ENCODE results near the gene PIEZO1. TPM values are rescaled to one million over a fixed set of nuclear protein-coding genes. Genes with fewer than 3 reads are reported as not detected.

The PIEZO1 gene
- total and polyA plus RNA-seq, 9 of the 15 experiments (the other 6 are each of a cell fraction or from before 2014, with no cell fraction given) = 3.6 to 432 (median 131) TPM

DNA sequence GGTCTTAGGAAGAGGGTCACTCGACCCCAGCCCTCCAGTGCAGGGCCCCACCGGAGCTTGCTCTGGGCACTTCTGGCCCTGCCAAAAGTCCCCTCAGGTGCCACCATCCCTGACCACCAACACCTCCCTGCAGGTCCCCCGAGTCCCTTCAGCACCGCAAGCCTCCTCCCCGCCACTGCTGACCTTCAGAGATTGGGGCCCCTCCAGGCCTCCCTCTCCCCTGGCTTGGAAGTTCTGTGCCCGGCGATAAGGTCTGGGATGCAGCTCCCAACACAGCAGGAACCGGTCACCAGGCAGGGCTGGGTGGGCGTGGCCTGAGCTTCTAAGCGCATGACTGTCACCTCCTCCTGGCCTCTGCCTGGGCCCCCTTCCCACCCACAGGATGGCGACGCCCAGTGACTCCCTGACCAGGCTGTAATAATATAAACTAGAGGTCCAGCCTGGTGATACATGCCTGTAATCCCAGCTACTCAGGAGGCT is 11.2 kb downstream of the PIEZO1 start (continued):
- TF ChIP-seq, protein P1, sequence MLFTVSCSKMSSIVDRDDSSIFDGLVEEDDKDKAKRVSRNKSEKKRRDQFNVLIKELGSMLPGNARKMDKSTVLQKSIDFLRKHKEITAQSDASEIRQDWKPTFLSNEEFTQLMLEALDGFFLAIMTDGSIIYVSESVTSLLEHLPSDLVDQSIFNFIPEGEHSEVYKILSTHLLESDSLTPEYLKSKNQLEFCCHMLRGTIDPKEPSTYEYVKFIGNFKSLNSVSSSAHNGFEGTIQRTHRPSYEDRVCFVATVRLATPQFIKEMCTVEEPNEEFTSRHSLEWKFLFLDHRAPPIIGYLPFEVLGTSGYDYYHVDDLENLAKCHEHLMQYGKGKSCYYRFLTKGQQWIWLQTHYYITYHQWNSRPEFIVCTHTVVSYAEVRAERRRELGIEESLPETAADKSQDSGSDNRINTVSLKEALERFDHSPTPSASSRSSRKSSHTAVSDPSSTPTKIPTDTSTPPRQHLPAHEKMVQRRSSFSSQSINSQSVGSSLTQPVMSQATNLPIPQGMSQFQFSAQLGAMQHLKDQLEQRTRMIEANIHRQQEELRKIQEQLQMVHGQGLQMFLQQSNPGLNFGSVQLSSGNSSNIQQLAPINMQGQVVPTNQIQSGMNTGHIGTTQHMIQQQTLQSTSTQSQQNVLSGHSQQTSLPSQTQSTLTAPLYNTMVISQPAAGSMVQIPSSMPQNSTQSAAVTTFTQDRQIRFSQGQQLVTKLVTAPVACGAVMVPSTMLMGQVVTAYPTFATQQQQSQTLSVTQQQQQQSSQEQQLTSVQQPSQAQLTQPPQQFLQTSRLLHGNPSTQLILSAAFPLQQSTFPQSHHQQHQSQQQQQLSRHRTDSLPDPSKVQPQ (CRISPR knock-in tag; IDR thresholded peaks at IDR 0.05; ENCODE audit: borderline replicate concordance) = peak; percentile 77; the same call in 1 of the 2 replicates
- TF ChIP-seq OTX1 (CRISPR knock-in tag; IDR thresholded peaks at IDR 0.05) (peak; percentile 94), CHD1 (IDR thresholded peaks at IDR 0.05; ENCODE audit: low read length) (peak; percentile 89), ZNF41 (CRISPR knock-in tag; conservative IDR thresholded peaks at IDR 0.05) (0 out of 2 replicates have a peak, but pooled peaks have one; percentile 48), ZNF76 (CRISPR knock-in tag; IDR thresholded peaks at IDR 0.05; ENCODE audit: borderline replicate concordance) (0 out of 2 replicates have a peak, but pooled peaks have one; percentile 68), ZBED1 (IDR thresholded peaks at IDR 0.05) (peak; percentile 36; the same call in 1 of the 2 replicates), STAT5A (IDR thresholded peaks at IDR 0.05; ENCODE audit: borderline replicate concordance, low read length) (peak; percentile 72; the same call in 1 of the 2 replicates), CBFA2T3 (IDR thresholded peaks at IDR 0.05) (peak; percentile 98), NR4A1 (CRISPR knock-in tag; IDR thresholded peaks at IDR 0.05) (no peak), NR4A1 (tag; IDR thresholded peaks at IDR 0.05) (peak; percentile 34; the same call in 1 of the 2 replicates), MYC (IDR thresholded peaks at IDR 0.05; ENCODE audit: low read depth, low read length) (peak; percentile 82), MYC (CRISPR knock-in tag; IDR thresholded peaks at IDR 0.05; ENCODE audit: borderline replicate concordance, low read depth) (no peak), CTBP1 (IDR thresholded peaks at IDR 0.05; ENCODE audit: borderline replicate concordance) (peak; percentile 98), NCOA1 (IDR thresholded peaks at IDR 0.05; ENCODE audit: low read depth) (peak; percentile 76; the same call in 1 of the 2 replicates)
- TF ChIP-seq, protein P2, sequence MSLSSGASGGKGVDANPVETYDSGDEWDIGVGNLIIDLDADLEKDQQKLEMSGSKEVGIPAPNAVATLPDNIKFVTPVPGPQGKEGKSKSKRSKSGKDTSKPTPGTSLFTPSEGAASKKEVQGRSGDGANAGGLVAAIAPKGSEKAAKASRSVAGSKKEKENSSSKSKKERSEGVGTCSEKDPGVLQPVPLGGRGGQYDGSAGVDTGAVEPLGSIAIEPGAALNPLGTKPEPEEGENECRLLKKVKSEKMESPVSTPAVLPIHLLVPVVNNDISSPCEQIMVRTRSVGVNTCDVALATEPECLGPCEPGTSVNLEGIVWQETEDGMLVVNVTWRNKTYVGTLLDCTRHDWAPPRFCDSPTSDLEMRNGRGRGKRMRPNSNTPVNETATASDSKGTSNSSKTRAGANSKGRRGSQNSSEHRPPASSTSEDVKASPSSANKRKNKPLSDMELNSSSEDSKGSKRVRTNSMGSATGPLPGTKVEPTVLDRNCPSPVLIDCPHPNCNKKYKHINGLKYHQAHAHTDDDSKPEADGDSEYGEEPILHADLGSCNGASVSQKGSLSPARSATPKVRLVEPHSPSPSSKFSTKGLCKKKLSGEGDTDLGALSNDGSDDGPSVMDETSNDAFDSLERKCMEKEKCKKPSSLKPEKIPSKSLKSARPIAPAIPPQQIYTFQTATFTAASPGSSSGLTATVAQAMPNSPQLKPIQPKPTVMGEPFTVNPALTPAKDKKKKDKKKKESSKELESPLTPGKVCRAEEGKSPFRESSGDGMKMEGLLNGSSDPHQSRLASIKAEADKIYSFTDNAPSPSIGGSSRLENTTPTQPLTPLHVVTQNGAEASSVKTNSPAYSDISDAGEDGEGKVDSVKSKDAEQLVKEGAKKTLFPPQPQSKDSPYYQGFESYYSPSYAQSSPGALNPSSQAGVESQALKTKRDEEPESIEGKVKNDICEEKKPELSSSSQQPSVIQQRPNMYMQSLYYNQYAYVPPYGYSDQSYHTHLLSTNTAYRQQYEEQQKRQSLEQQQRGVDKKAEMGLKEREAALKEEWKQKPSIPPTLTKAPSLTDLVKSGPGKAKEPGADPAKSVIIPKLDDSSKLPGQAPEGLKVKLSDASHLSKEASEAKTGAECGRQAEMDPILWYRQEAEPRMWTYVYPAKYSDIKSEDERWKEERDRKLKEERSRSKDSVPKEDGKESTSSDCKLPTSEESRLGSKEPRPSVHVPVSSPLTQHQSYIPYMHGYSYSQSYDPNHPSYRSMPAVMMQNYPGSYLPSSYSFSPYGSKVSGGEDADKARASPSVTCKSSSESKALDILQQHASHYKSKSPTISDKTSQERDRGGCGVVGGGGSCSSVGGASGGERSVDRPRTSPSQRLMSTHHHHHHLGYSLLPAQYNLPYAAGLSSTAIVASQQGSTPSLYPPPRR (CRISPR knock-in tag; IDR thresholded peaks at IDR 0.05; ENCODE audit: borderline replicate concordance) = peak; percentile 47; the same call in 1 of the 2 replicates
- TF ChIP-seq, protein P3, sequence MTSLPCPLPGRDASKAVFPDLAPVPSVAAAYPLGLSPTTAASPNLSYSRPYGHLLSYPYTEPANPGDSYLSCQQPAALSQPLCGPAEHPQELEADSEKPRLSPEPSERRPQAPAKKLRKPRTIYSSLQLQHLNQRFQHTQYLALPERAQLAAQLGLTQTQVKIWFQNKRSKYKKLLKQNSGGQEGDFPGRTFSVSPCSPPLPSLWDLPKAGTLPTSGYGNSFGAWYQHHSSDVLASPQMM (CRISPR knock-in tag; IDR thresholded peaks at IDR 0.05) = no peak
